Measurements from ENCODE around the gene IDI2.

Gene IDI2

GRCh38 chr10:1061930-1062774, 36.5 kb upstream of the IDI2 start:
- no peak overlapping the region for H3K27ac ChIP-seq

GRCh38 chr10:1059902-1060301, 34.2 kb upstream of the IDI2 start:
- TF ChIP-seq CTCF (conservative IDR thresholded peaks at IDR 0.05) = no peak
- TF ChIP-seq ZFX (IDR thresholded peaks at IDR 0.05) = no peak
- H3K27ac ChIP-seq = no peak overlapping the region

More at GRCh38 chr10:1061930-1062774, 36.5 kb upstream of the IDI2 start:
- TF ChIP-seq ZFX (IDR thresholded peaks at IDR 0.05) (no peak), CTCF (conservative IDR thresholded peaks at IDR 0.05) (no peak)

DNA sequence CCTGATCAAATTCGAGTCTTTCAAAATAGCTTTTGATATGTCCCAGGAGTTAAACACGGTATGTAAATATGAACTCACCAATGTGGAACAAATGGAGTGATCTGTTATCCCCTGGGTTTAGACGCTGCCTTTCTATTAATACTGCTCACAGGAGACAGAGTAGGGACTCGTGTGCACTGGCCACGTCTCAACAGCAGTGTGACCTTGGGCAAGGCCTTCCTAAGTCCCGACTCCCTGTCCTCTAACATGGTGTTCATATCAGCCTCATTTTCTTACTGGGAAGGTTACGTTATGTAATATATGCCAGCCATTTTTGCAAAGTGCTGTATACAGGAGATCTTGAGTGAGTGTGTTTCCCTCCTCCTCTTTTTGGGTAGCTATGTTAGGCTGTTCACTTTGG, 32.4 kb upstream of the IDI2 start:
- H3K27ac ChIP-seq = peak overlapping the region; percentile 23; the same call in 1 of the 2 replicates
- no peak for TF ChIP-seq ZFX (IDR thresholded peaks at IDR 0.05)
- no peak for TF ChIP-seq CTCF (conservative IDR thresholded peaks at IDR 0.05)

DNA sequence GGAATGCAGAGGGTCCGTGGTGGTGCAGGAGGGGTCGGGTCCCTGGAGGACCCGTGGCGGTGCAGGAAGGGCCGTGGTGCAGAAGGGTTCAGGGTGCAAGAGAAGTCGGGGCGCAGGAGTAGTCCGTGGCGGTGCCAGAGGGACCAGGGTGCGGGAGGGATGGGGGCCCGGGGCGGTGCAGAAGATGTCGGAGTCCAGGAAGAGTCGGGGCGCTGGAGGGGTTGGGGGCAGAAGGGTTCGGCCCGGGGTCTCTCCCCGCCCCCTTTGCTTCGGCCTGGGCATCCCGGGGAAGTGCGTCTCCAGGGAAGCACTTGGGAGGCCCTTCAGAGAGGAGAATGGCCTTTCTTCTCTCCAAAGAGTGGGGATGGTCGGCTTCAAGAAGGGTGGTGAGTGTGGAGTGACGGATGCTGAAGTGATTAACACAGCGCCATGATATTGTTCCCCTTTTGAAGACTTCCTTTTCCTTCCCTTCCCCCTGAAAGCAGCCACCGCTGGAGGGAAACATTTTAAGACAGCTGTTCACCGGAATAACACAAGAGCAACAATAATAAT, 31.5 kb upstream of the IDI2 start:
- peak overlapping the region; percentile 96 for H3K27ac ChIP-seq
- TF ChIP-seq CTCF (conservative IDR thresholded peaks at IDR 0.05) (no peak), ZFX (IDR thresholded peaks at IDR 0.05) (no peak)

GRCh38 chr10:1056326-1057105, 30.9 kb upstream of the IDI2 start, which contains the start of gene WDR37:
WDR37 (plus strand) TSS chr10:1056385; CDS start chr10:1072156, 15,771 bp downstream.
- no peak for TF ChIP-seq CTCF (conservative IDR thresholded peaks at IDR 0.05)
- peak; percentile 97 for TF ChIP-seq ZFX (IDR thresholded peaks at IDR 0.05)
- H3K27ac ChIP-seq = peak within 1 kb of the TSS; percentile 96

GRCh38 chr10:1054684-1055083, 29.0 kb upstream of the IDI2 start:
- TF ChIP-seq ZFX (IDR thresholded peaks at IDR 0.05) = no peak
- no peak for TF ChIP-seq CTCF (conservative IDR thresholded peaks at IDR 0.05)
- no peak overlapping the region for H3K27ac ChIP-seq

Data from C4-2B (cell line).